ENCODE data around the gene STK24. TPM values are rescaled to one million over a fixed set of nuclear protein-coding genes. Genes with fewer than 3 reads are reported as not detected.

Gene STK24
- total and polyA plus RNA-seq, 2 of the 8 experiments (the other 6 are each of a cell fraction or from before 2014, with no cell fraction given) = 62.8 to 143 TPM

DNA sequence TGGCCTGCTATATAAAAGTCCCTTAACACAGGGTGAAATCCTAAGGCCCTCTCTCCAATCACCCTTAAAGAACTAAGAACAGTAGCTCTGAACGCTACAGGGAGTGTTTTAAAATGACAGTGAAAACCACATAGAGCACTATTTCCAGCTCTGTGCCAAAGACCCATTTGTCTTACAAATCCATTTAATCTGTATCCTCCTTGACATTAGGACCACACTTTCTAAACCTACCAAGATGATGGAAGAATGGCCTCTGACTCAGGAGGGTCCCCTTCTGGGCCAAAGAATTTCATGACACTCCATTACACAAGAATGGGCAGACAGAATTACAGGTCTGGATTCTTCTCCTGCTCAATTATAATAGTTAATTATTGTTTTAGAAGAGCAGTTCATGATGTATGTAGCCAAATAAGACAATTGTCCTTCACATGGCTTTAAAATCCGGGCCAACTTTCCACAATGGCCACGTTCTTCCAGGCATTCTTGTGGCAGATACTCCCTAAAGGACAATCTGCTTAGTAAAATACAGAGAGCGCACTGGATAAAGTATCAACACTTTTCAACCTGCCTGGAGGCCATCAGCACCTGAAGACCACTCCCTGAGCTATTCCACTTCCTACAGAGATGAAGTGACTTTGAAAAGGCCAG, 61.0 kb downstream of the STK24 start (continued):
- no peak for TF ChIP-seq FOSL1 (IDR thresholded peaks at IDR 0.05; ENCODE audit: insufficient read depth, low read depth, low read length)
